K562 (cell line): Measurements from ENCODE around the gene ANKRD11. TPM values are rescaled to one million over a fixed set of nuclear protein-coding genes. Genes with fewer than 3 reads are reported as not detected.

Source experiments
- ATAC-seq: fragments of 200-7000 bp; cut with Tn5 transposase; 3 replicates; pipeline ENCODE4 v1.9.1; 2020; ENCODE audit warnings: moderate library complexity
- BruUV-seq: library from RNA; stranded (reverse); fragments of 400-500 nt; replicated peaks from 2 replicates; lab custom pipeline; 2021; lab: Mats Ljungman, UMichigan
- CTCF ChIA-PET: fragments of 300-600 bp; formaldehyde crosslinking; extraction: SDS; loops from one replicate; lab custom pipeline; 2021; ENCODE audit warnings: low intra/inter-chr PET ratio; lab: Yijun Ruan, JAX
- POLR2A ChIA-PET: fragments of 300-600, 350-650 bp; sonication (Branson Sonifier 250); formaldehyde crosslinking; extraction: SDS; loops from one replicate; lab custom pipeline; 2021; ENCODE audit warnings: antibody characterized with exemption, inconsistent platforms; lab: Yijun Ruan, JAX
- DNase-seq, 4 experiments: peaks; one replicate each; pipeline versions ENCODE4 v3.0.0 to v3.0.0-alpha.2; 2011 to 2018; ENCODE audit warnings: low spot score in 3 of 4, mixed read lengths in 3 of 4; ENCODE audit errors: extremely low read depth in 1 of 4
- FAIRE-seq: peaks from 2 replicates; lab custom pipeline; 2011; peaks lifted over from hg19 to GRCh38; lab: Jason Lieb, UNC
- H2AFZ ChIP-seq: 2 replicates; pipeline ENCODE4 v1.6.0; 2011; ENCODE audit warnings: low read depth, low read length, control low read depth, inconsistent platforms
- H3K27ac ChIP-seq: fragments of 200-600 bp; 3 replicates; pipeline ENCODE4 v1.8.0; 2011; ENCODE audit warnings: low read depth, mild to moderate bottlenecking, control low read depth, inconsistent platforms, low read length, moderate library complexity, mixed read lengths; ENCODE audit errors: extremely low read depth
- H3K27me3 ChIP-seq, 2 experiments: fragments of 300-600 bp in 1 of 2; 2 replicates in 1 of 2; 3 replicates in 1 of 2; pipeline versions ENCODE4 v1.6.0 to v1.8.0; 2011; ENCODE audit warnings: inconsistent platforms in 2 of 2, low read length in 2 of 2, mild to moderate bottlenecking in 1 of 2, mixed read lengths in 1 of 2, moderate library complexity in 1 of 2; ENCODE audit not compliant: control insufficient read depth in 2 of 2, insufficient read depth in 2 of 2
- H3K36me3 ChIP-seq: fragments of 300-600 bp; 3 replicates; pipeline ENCODE4 v1.8.0; 2011; ENCODE audit warnings: mild to moderate bottlenecking, low read length, inconsistent platforms; ENCODE audit not compliant: control insufficient read depth, insufficient read depth
- H3K4me1 ChIP-seq, 2 experiments: fragments of 200-600 bp in 1 of 2; replicated peaks in 1 of 2; 2 replicates in 1 of 2; 3 replicates in 1 of 2; pipeline versions ENCODE4 v1.5.1 to v1.8.0; 2011; ENCODE audit warnings: inconsistent platforms in 2 of 2, low read length in 2 of 2, mild to moderate bottlenecking in 1 of 2, mixed read lengths in 1 of 2, moderate library complexity in 1 of 2; ENCODE audit not compliant: control insufficient read depth in 2 of 2, insufficient read depth in 2 of 2
- H3K4me2 ChIP-seq: 2 replicates; pipeline ENCODE4 v1.6.1; 2011; ENCODE audit warnings: low read length, control low read depth, inconsistent platforms, mixed read lengths; ENCODE audit not compliant: insufficient read depth
- H3K4me3 ChIP-seq: fragments of 200-600 bp; sonication (generic), shearing (Covaris generic); 2 replicates; pipeline ENCODE4 v1.5.1; 2016; ENCODE audit warnings: control low read depth, inconsistent platforms
- H3K79me2 ChIP-seq: fragments of 200-600 bp; 3 replicates; pipeline ENCODE4 v1.8.0; 2011; ENCODE audit warnings: low read length, inconsistent platforms; ENCODE audit not compliant: control insufficient read depth, insufficient read depth
- H3K9ac ChIP-seq, 2 experiments: 2 replicates each; pipeline versions ENCODE4 v1.6.0 to v1.6.1; 2011; ENCODE audit warnings: low read depth in 2 of 2, low read length in 2 of 2, control low read depth in 1 of 2, inconsistent platforms in 1 of 2, mild to moderate bottlenecking in 1 of 2, mixed read lengths in 1 of 2; ENCODE audit not compliant: insufficient read depth in 1 of 2
- H3K9me1 ChIP-seq: one replicate; pipeline ENCODE4 v1.6.0; 2011; ENCODE audit warnings: inconsistent platforms, mild to moderate bottlenecking, low read length, moderate library complexity; ENCODE audit not compliant: control insufficient read depth, insufficient read depth
- H3K9me3 ChIP-seq: replicated peaks from 2 replicates; pipeline ENCODE4 v1.5.1; 2011; ENCODE audit warnings: low read depth, low read length, inconsistent platforms; ENCODE audit not compliant: control insufficient read depth, insufficient read depth
- H4K20me1 ChIP-seq: replicated peaks from 2 replicates; pipeline ENCODE4 v1.6.1; 2011; ENCODE audit warnings: low read length, inconsistent platforms, mixed read lengths; ENCODE audit not compliant: control insufficient read depth, insufficient read depth
- ETS2 ChIP-seq: IDR thresholded peaks from 2 replicates; pipeline ENCODE4 v1.6.1; 2016; ENCODE audit warnings: borderline replicate concordance, missing genetic modification characterization, mild to moderate bottlenecking, moderate library complexity, missing compliant biosample characterization; ENCODE audit not compliant: poor library complexity, severe bottlenecking
- FOXA3 ChIP-seq, 2 experiments: fragments of 450-650 bp in 1 of 2; sonication (generic) in 1 of 2; formaldehyde crosslinking; IDR thresholded peaks in 1 of 2; conservative IDR thresholded peaks in 1 of 2; 2 replicates each; pipeline versions ENCODE4 v1.4.0 to v1.8.0; 2020 to 2022; ENCODE audit warnings: mild to moderate bottlenecking in 2 of 2, missing genetic modification reagents in 1 of 2
- HDAC8 ChIP-seq: fragments of 450-650 bp; IDR thresholded peaks from 2 replicates; pipeline ENCODE4 v1.6.1; 2016; ENCODE audit warnings: mild to moderate bottlenecking, missing genetic modification characterization, moderate library complexity, missing compliant biosample characterization
- KLF16 ChIP-seq: IDR thresholded peaks from 2 replicates; pipeline ENCODE4 v1.6.1; 2016; ENCODE audit warnings: antibody characterized with exemption
- MBD2 ChIP-seq: sonication (generic); IDR thresholded peaks from 2 replicates; pipeline ENCODE4 v1.6.1; 2016; ENCODE audit warnings: low read depth, borderline replicate concordance
- PBX2 ChIP-seq, 2 experiments: IDR thresholded peaks in 1 of 2; conservative IDR thresholded peaks in 1 of 2; 2 replicates each; pipeline ENCODE4 v1.6.1; 2016; ENCODE audit warnings: low read depth in 2 of 2, mild to moderate bottlenecking in 1 of 2, missing compliant biosample characterization in 1 of 2, missing genetic modification characterization in 1 of 2, moderate library complexity in 1 of 2
- RBM22 ChIP-seq: fragments of 200-400 bp; formaldehyde crosslinking; IDR thresholded peaks from 2 replicates; pipeline ENCODE4 v1.6.1; 2018; ENCODE audit warnings: low read length, low read depth; ENCODE audit not compliant: poor library complexity, severe bottlenecking
- SRF ChIP-seq, 2 experiments: fragments of 250-450, 450-650 bp in 1 of 2; sonication (Bioruptor Pico) in 1 of 2; sonication (generic) in 1 of 2; formaldehyde crosslinking; IDR thresholded peaks; 2 replicates each; pipeline versions ENCODE4 v1.5.0 to v1.5.1; 2020 to 2022; ENCODE audit warnings: mild to moderate bottlenecking in 1 of 2, missing genetic modification reagents in 1 of 2
- SRSF3 ChIP-seq: fragments of 200-400 bp; formaldehyde crosslinking; IDR thresholded peaks from 2 replicates; pipeline ENCODE4 v1.6.1; 2016; ENCODE audit warnings: mild to moderate bottlenecking, low read length, moderate library complexity; ENCODE audit not compliant: insufficient read depth
- TAF1 ChIP-seq: IDR thresholded peaks from 2 replicates; pipeline ENCODE4 v1.6.1; 2011; ENCODE audit warnings: mild to moderate bottlenecking, low read length, moderate library complexity; ENCODE audit not compliant: insufficient read depth, control insufficient read depth, severe bottlenecking; ENCODE audit errors: extremely low read depth
- TOE1 ChIP-seq, 2 experiments: fragments of 450-650 bp in 1 of 2; sonication (generic) in 1 of 2; formaldehyde crosslinking in 1 of 2; IDR thresholded peaks; 2 replicates each; pipeline versions ENCODE4 v1.7.1 to v1.8.0; 2016 to 2022; ENCODE audit warnings: borderline replicate concordance in 2 of 2, mild to moderate bottlenecking in 2 of 2, antibody characterized with exemption in 1 of 2, inconsistent platforms in 1 of 2, low read depth in 1 of 2, missing genetic modification reagents in 1 of 2, moderate library complexity in 1 of 2
- ZBTB33 ChIP-seq: sonication (generic); formaldehyde crosslinking; IDR thresholded peaks from 2 replicates; pipeline ENCODE4 v1.8.1; 2023; ENCODE audit warnings: mild to moderate bottlenecking, missing genetic modification reagents
- ZNF143 ChIP-seq: sonication (generic); formaldehyde crosslinking; IDR thresholded peaks from 2 replicates; pipeline ENCODE4 v1.9.0; 2022; ENCODE audit warnings: mild to moderate bottlenecking, missing genetic modification reagents
- ZNF232 ChIP-seq: sonication (generic); formaldehyde crosslinking; IDR thresholded peaks from 2 replicates; pipeline ENCODE4 v1.8.0; 2022; ENCODE audit warnings: mild to moderate bottlenecking, missing genetic modification reagents
- WGBS: fragments of 100-300 bp; shearing (Covaris generic); methylation state at CpG from one replicate; pipeline ENCODE4 v1.1.6; 2016; ENCODE audit warnings: low coverage, mixed read lengths; ENCODE audit not compliant: insufficient coverage; ENCODE audit errors: missing lambda C conversion rate; 5-methylcytosine and 5-hydroxymethylcytosine counted together
- in situ Hi-C: fragments of 300-500 bp; cut with MboI; formaldehyde crosslinking; loops from 4 replicates; pipeline ENCODE4 v1.15.0; 2018; ENCODE audit warnings: inconsistent platforms, mixed read lengths
- intact Hi-C: fragments of 100-400 bp; cut with micrococcal nuclease; formaldehyde crosslinking; loops from 2 replicates; pipeline ENCODE4 v1.14.2; 2022
- polyA plus RNA-seq, 8 experiments: library from polyadenylated mRNA; depleted of rRNA in 4 of 8; stranded (reverse) in 5 of 8; unstranded in 3 of 8; fragments of >200 nt; fragmentation: Nextera tagmentation in 2 of 8; fragmentation: Illumina TruSeq in 1 of 8; extraction: Ambion mirVana in 2 of 8; extraction: Trizol in 1 of 8; gene quantifications; 2 replicates each; pipeline versions ENCODE4 v1.2.1 to v1.2.3, GENCODE V29; 2011 to 2014; ENCODE audit warnings: inconsistent platforms in 1 of 8, missing spikeins in 1 of 8
- total RNA-seq, 7 experiments: library from RNA; depleted of rRNA in 6 of 7; stranded (reverse); fragments of >200 nt in 6 of 7; fragmentation: Illumina TruSeq in 2 of 7; extraction: Trizol in 2 of 7; gene quantifications; 2 replicates each; pipeline versions ENCODE4 v1.2.1 to v1.2.3, GENCODE V29; 2011 to 2021; ENCODE audit warnings: low replicate concordance in 1 of 7

Gene ANKRD11
- total and polyA plus RNA-seq, 9 of the 15 experiments (the other 6 are each of a cell fraction or from before 2014, with no cell fraction given): 4.7 to 126 (median 31.7) TPM

- intact Hi-C loops: no loop called here
- WGBS: 89% methylated on average over 26 of the region's 35 CpGs
- in situ Hi-C loops: no loop called here
- ATAC-seq (no peak), DNase-seq (no peak), FAIRE-seq (no peak)
- no peaks in the 10 kb centered on the region for H3K9me3 ChIP-seq
- H4K20me1 ChIP-seq: peaks cover 56% of the 10 kb centered on the region
- H3K4me2 ChIP-seq: no peak overlapping the region
- ChIA-PET POLR2A (no interaction called here), CTCF (interaction anchor here (0.8 kb wide), 1 partner anchor 167 kb away, joined by 3 read pairs; no protein-coding TSS in a partner anchor)
- H3K36me3 ChIP-seq: peaks cover 20% of the 10 kb centered on the region; the same call in 2 of the 3 replicates
- no peak overlapping the region for H3K27ac ChIP-seq
- peaks cover 97% of the 10 kb centered on the region for H3K79me2 ChIP-seq
- no peak overlapping the region for H3K4me3 ChIP-seq
- H3K9me1 ChIP-seq: peaks cover 7% of the 10 kb centered on the region
- peak overlapping the region in 1 of 2 experiments; percentile 47; a peak in 1 of 4 replicates for H3K9ac ChIP-seq
- H3K27me3 ChIP-seq: no peaks in the 10 kb centered on the region
- H2AFZ ChIP-seq: no peak overlapping the region
- no TSS peak for BruUV-seq
- peaks cover 0 to 27% of the 10 kb centered on the region in 2 experiments; a peak in 3 of 5 replicates for H3K4me1 ChIP-seq
- TF ChIP-seq TAF1: no peak
- peak; percentile 73 for TF ChIP-seq ZBTB33
- peak; percentile 99 for TF ChIP-seq RBM22
- TF ChIP-seq ETS2 (tag): no peak
- no peak for TF ChIP-seq PBX2 (CRISPR knock-in tag; IDR thresholded peaks at IDR 0.05; ENCODE audit: low read depth)
- no peak for TF ChIP-seq PBX2 (tag; conservative IDR thresholded peaks at IDR 0.05; ENCODE audit: low read depth)
- no peak for TF ChIP-seq SRF (CRISPR knock-in tag; IDR thresholded peaks at IDR 0.05)
- no peak for TF ChIP-seq KLF16
- TF ChIP-seq FOXA3 (CRISPR knock-in tag; conservative IDR thresholded peaks at IDR 0.05 in 1 of 2, IDR thresholded peaks at IDR 0.05 in 1 of 2): no peak
- TF ChIP-seq SRSF3: no peak
- no peak for TF ChIP-seq ZNF232 (CRISPR knock-in tag)
- no peak for TF ChIP-seq MBD2
- TF ChIP-seq ZNF143: no peak
- no peak for TF ChIP-seq HDAC8 (tag)
- TF ChIP-seq TOE1 (IDR thresholded peaks at IDR 0.05; ENCODE audit: borderline replicate concordance): no peak
- TF ChIP-seq TOE1 (CRISPR knock-in tag; IDR thresholded peaks at IDR 0.05; ENCODE audit: borderline replicate concordance, low read depth): no peak
Measured at GRCh38 chr16:89341697-89342694, 148.4 kb downstream of the ANKRD11 start.
